ENCODE data around the gene KRT76.

Gene KRT76

DNA sequence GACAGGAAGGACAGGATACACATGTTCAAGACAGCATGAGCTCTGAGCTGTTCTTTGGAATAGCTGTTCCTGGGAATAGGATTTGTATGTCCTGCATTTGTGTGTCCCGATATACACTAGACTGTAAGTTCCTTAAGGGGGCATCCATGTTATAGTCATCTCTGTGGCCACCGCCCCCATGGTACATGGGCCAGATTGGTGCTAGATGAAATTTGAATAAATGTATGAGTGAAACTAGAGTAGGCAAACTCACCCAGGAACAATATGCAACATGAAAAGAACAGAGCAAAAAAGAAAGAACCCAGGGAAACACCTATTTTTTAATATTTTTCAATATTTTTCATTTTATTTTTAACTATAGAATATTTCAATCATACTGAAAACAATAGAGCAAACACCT is 48.8 kb downstream of the KRT76 start:
- no peak for DNase-seq

DNA sequence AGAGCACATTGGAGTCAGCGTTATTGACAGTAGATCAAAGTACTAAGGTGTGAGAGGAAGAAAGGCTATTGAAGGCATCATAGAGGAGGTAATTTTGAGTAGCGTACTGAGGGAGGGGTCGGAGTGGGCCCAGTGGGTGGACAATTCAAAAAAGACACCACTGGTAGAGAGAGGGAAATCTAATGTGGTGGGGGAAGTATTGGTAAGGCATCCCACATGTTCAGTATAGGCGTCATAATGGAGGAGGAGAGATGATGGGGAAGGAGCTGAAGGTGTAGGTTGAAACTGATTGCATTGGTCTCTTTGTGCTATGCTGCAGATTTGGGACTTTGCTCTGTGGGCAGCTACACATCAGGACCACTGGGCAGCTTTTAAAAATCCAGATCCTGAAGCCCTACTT is 50.1 kb downstream of the KRT76 start:
- no peak for DNase-seq

DNA sequence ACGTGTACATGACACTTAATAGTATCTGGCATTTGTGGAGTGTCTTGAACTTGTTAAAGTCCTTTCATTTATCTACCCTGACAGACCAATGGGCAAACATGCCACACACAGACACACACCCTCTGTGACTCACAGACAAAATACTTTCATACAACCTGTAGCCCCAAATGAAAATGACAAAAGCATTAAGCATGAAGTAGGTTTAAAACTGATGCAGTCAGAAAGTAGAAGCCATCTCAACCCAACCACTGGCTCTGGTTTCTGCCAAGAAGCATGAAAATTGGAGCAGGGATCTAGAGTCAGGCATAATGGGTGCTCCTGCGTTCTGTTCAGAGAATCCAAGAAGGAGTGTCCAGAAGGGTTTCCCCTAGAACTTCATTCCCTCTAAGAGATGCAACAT is 50.7 kb downstream of the KRT76 start:
- no peak for DNase-seq

DNA sequence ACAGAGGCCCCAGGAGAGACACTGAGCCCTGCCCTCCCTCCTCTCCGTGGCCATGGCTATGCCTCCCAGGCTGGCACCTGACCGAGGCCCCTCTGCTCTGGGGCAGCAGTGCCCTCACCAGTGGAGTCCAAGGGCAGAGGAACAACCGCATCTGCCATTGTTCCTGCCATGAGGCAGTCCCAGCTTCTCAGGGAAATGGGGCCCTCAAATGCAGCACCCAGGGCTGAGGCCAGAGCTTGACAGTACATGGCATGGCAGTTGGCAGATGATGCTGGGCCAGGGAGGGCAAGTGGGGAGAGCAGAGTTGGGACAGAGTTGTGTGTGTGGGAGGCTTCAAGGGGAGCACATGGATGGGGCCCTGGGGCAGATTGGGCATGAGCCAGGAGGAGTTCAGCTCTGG is 52.8 kb downstream of the KRT76 start:
- no peak for DNase-seq

DNA sequence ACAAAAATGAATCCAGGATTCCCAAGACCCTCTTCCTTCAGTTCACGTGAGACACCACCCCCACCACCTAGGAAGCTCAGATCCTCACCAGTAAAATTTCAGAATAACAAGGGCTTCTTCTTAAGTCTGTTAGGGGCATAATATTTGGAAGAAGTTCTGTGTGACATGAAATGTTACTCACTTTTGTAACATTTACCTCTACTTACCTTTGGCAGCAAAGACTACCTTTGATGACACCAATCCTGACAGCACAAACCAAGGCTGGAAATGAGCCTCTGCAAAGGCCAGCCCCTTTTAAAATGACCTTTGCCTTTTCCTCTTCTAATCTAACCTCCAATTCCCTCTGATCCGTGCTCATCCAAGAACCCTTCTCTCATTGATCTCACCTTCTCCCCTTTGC is 54.5 kb downstream of the KRT76 start:
- no peak for DNase-seq

DNA sequence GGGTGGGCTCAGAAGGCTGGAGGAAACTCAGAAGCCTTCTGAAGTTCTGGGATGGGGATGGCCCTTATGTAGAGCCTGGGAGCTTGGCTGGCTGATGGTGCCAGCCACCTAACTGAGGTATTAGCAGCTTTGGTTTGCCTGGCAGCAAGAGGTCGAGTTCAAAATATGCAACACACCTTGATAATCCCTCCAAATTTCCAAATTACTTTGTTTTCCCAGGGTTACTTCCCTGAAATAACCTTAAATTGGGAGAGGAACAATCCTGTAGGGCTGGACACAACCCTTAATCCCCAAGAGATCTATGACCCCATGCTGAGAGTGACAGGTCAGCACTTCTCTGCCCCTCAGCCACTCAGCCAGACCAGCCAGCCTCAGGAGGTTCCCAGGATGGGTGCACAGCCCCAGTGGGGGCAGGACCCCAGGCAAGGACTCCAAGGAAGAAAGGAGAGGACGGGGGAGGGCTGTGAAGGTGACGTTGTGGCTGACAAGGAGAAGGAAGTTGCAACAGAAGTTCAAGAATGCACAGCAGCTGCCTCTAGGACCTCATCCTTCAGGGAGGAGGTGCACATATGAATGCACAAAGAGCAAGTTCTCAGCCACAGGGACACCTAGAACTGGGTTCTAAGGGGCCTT is 55.2 kb downstream of the KRT76 start:
- DNase-seq = no peak

DNA sequence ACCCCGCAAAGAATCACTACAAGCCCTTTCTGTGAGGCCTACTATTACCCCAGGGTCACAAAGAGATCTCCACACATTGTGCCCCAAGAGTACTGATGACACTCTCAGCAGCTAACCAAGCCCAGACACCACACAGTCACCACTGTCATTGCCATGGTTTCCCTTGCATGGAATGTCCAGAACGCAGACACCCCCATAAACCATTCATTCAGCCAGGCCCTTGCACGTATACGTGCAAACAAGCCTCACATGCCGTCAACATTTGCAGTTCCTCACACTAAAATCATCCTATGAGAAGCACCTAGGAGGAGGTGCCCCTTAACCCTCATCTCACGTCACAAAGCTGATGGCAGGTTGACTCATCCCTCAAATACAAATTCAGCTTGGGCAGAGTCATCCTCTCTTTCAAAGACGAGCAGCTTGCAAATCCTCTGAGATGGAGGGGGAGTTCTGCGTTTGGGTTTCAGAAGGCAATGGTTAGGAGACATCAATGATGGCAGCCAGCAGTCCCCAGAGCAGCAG is 56.7 kb downstream of the KRT76 start:
- DNase-seq = no peak
